ENCODE data around the gene CRADD.

The CRADD gene

DNA sequence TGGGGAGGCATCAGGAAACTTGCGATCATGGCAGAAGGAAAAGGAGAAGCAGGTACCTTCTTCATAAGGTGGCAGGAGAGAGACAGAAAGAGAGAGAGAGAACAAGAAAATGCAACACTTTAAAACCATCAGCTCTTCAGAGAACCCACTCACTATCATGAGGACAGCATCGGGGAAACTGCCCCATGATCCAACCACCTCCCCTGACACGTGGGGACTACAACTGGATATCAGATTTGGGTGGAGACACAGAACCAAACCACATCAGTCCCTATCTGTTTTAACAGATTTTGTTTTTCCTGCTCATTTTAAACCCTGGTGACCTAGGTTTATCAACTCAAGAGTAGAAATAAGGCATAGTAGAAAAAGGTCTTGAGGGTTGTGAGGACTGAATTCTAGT is 261.1 kb downstream of the CRADD start:
- Histone ChIP-seq H3K27me3 (ENCODE audit: insufficient read depth, poor library complexity, severe bottlenecking) (no peaks in the 10 kb centered on the region), H3K4me3 (replicated peaks; ENCODE audit: insufficient read depth, low read length) (no peak overlapping the region), H3K27ac (replicated peaks) (no peak overlapping the region)
- TF ChIP-seq POLR2AphosphoS5 (IDR thresholded peaks at IDR 0.05; ENCODE audit: low read depth) = no peak
- no peak for TF ChIP-seq REST (IDR thresholded peaks at IDR 0.05; ENCODE audit: insufficient replicate concordance, low read depth)
- TF ChIP-seq, protein P1, sequence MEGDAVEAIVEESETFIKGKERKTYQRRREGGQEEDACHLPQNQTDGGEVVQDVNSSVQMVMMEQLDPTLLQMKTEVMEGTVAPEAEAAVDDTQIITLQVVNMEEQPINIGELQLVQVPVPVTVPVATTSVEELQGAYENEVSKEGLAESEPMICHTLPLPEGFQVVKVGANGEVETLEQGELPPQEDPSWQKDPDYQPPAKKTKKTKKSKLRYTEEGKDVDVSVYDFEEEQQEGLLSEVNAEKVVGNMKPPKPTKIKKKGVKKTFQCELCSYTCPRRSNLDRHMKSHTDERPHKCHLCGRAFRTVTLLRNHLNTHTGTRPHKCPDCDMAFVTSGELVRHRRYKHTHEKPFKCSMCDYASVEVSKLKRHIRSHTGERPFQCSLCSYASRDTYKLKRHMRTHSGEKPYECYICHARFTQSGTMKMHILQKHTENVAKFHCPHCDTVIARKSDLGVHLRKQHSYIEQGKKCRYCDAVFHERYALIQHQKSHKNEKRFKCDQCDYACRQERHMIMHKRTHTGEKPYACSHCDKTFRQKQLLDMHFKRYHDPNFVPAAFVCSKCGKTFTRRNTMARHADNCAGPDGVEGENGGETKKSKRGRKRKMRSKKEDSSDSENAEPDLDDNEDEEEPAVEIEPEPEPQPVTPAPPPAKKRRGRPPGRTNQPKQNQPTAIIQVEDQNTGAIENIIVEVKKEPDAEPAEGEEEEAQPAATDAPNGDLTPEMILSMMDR (IDR thresholded peaks at IDR 0.05; ENCODE audit: insufficient read depth, low read length) = no peak
- no peak for TF ChIP-seq GABPA (IDR thresholded peaks at IDR 0.05; ENCODE audit: low read depth)
- no peak for TF ChIP-seq SPI1 (IDR thresholded peaks at IDR 0.05; ENCODE audit: borderline replicate concordance, low read depth)
- DNase-seq (ENCODE audit: low read depth in 1 of 2, low spot score in 1 of 2) = no peak

- TF ChIP-seq SPI1 (IDR thresholded peaks at IDR 0.05; ENCODE audit: borderline replicate concordance, low read depth) = no peak
- no peak for TF ChIP-seq REST (IDR thresholded peaks at IDR 0.05; ENCODE audit: insufficient replicate concordance, low read depth)
- TF ChIP-seq, protein P1 (IDR thresholded peaks at IDR 0.05; ENCODE audit: insufficient read depth, low read length) = no peak
- no peak for TF ChIP-seq GABPA (IDR thresholded peaks at IDR 0.05; ENCODE audit: low read depth)
- TF ChIP-seq POLR2AphosphoS5 (IDR thresholded peaks at IDR 0.05; ENCODE audit: low read depth) = no peak
- DNase-seq (ENCODE audit: low read depth in 1 of 2, low spot score in 1 of 2) = no peak
- H3K4me3 ChIP-seq (replicated peaks; ENCODE audit: insufficient read depth, low read length) = no peak overlapping the region
- H3K27ac ChIP-seq (replicated peaks) = no peak overlapping the region
- no peaks in the 10 kb centered on the region for H3K27me3 ChIP-seq (ENCODE audit: insufficient read depth, poor library complexity, severe bottlenecking)
These were observed 261.8 kb downstream of the CRADD start for GRCh38 chr12:93938931-93939330.

- DNase-seq (ENCODE audit: low read depth in 1 of 2, low spot score in 1 of 2) = no peak
- Histone ChIP-seq H3K27me3 (ENCODE audit: insufficient read depth, poor library complexity, severe bottlenecking) (no peaks in the 10 kb centered on the region), H3K4me3 (replicated peaks; ENCODE audit: insufficient read depth, low read length) (no peak overlapping the region), H3K27ac (replicated peaks) (no peak overlapping the region)
- TF ChIP-seq REST (IDR thresholded peaks at IDR 0.05; ENCODE audit: insufficient replicate concordance, low read depth) = no peak
- no peak for TF ChIP-seq SPI1 (IDR thresholded peaks at IDR 0.05; ENCODE audit: borderline replicate concordance, low read depth)
- TF ChIP-seq, protein P1 (IDR thresholded peaks at IDR 0.05; ENCODE audit: insufficient read depth, low read length) = no peak
- TF ChIP-seq GABPA (IDR thresholded peaks at IDR 0.05; ENCODE audit: low read depth) = no peak
- TF ChIP-seq POLR2AphosphoS5 (IDR thresholded peaks at IDR 0.05; ENCODE audit: low read depth) = no peak
These were observed 262.6 kb downstream of the CRADD start for GRCh38 chr12:93939641-93940325.
